DOHH2 (cell line): ENCODE results near the gene BGN.

Source experiments
- H3F3A ChIP-seq: fragments of 200-600 bp; sonication (generic), shearing (Covaris generic); 2 replicates; pipeline ENCODE4 v1.6.0; 2016; ENCODE audit warnings: antibody characterized with exemption, mild to moderate bottlenecking; ENCODE audit not compliant: control insufficient read depth, insufficient read depth
- H3K27ac ChIP-seq: fragments of 200-600 bp; sonication (generic); 2 replicates; pipeline ENCODE4 v1.5.1; 2014; ENCODE audit warnings: low read depth, mild to moderate bottlenecking, low read length, moderate library complexity
- H3K27me3 ChIP-seq: fragments of 200-600 bp; sonication (generic); 2 replicates; pipeline ENCODE4 v1.6.1; 2014; ENCODE audit warnings: mild to moderate bottlenecking, low read length, mixed read lengths; ENCODE audit not compliant: control insufficient read depth
- H3K36me3 ChIP-seq: fragments of 200-600 bp; sonication (generic); 2 replicates; pipeline ENCODE4 v1.6.1; 2014; ENCODE audit warnings: mild to moderate bottlenecking, low read length, moderate library complexity, mixed read lengths; ENCODE audit not compliant: control insufficient read depth
- H3K4me1 ChIP-seq: fragments of 200-600 bp; sonication (generic); 2 replicates; pipeline ENCODE4 v1.6.1; 2014; ENCODE audit warnings: mild to moderate bottlenecking, low read length, mixed read lengths; ENCODE audit not compliant: control insufficient read depth
- H3K4me2 ChIP-seq: fragments of 200-600 bp; sonication (generic); 2 replicates; pipeline ENCODE4 v1.6.0; 2014; ENCODE audit warnings: mild to moderate bottlenecking, low read length, moderate library complexity
- H3K4me3 ChIP-seq: fragments of 200-600 bp; sonication (generic); 2 replicates; pipeline ENCODE4 v1.5.1; 2014; ENCODE audit warnings: mild to moderate bottlenecking, low read length, mixed read lengths
- H3K79me2 ChIP-seq: fragments of 200-600 bp; sonication (generic); 2 replicates; pipeline ENCODE4 v1.6.1; 2014; ENCODE audit warnings: mild to moderate bottlenecking, low read length, mixed read lengths; ENCODE audit not compliant: control insufficient read depth
- H3K9me2 ChIP-seq: fragments of 200-600 bp; sonication (generic); replicated peaks from 2 replicates; pipeline ENCODE4 v1.6.1; 2014; ENCODE audit warnings: mild to moderate bottlenecking, low read length, mixed read lengths; ENCODE audit not compliant: control insufficient read depth
- H3K9me3 ChIP-seq: fragments of 200-600 bp; sonication (generic); 2 replicates; pipeline ENCODE4 v1.6.1; 2014; ENCODE audit warnings: antibody characterized with exemption, low read length, mixed read lengths; ENCODE audit not compliant: control insufficient read depth, insufficient read depth
- H4K20me1 ChIP-seq: fragments of 200-600 bp; sonication (generic); 2 replicates; pipeline ENCODE4 v1.6.0; 2014; ENCODE audit warnings: low read depth, mild to moderate bottlenecking, antibody characterized with exemption, low read length, moderate library complexity; ENCODE audit not compliant: control insufficient read depth, insufficient read depth
- EZH2phosphoT487 ChIP-seq: fragments of 200-600 bp; sonication (generic); IDR thresholded peaks from 2 replicates; pipeline ENCODE4 v1.6.1; 2017; ENCODE audit warnings: borderline replicate concordance, mild to moderate bottlenecking, antibody characterized with exemption, low read length, moderate library complexity, mixed read lengths
- TF ChIP-seq, protein P1 (sequence below): fragments of 200-600 bp; sonication (generic); IDR thresholded peaks from one replicate; pipeline ENCODE4 v1.5.1; 2014; ENCODE audit warnings: antibody characterized with exemption, mild to moderate bottlenecking, low read depth, low read length; ENCODE audit not compliant: poor library complexity, severe bottlenecking

Gene BGN

DNA sequence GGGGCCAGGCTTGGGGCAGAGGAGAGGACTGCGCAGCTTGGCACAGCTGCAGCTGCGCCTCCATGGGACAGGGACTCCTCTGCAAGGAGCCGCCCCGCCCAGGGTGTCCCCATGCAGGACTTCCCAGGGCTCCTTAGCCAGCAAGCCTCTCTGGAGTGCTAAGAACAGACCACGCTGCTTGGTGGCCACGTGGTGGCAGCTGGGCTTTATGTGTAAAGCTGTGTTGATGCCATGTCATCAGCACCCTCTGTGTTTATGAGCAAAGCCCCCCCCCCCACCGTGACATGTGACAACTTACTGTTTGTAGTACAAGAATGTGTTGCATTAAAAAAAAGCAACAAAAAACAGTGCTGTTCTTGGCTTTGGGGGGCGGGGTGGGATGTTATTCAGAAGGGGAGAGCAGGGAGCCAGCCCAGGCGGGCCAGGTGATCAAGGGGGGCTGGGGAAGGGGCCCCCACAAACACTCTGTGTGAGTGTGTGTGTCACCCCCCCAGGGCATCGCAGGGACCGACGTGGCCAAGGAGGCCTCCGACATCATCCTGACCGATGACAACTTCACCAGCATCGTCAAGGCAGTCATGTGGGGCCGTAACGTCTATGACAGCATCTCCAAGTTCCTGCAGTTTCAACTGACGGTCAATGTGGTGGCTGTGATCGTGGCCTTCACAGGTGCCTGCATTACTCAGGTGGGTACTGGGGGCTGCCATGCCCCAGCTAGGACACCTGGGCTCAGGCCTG is 63.0 kb downstream of the BGN start:
- H3K4me2 ChIP-seq: no peak overlapping the region
- H4K20me1 ChIP-seq: no peaks in the 10 kb centered on the region
- H3K4me1 ChIP-seq: no peaks in the 10 kb centered on the region
- no peaks in the 10 kb centered on the region for H3K9me3 ChIP-seq
- TF ChIP-seq, protein P1, sequence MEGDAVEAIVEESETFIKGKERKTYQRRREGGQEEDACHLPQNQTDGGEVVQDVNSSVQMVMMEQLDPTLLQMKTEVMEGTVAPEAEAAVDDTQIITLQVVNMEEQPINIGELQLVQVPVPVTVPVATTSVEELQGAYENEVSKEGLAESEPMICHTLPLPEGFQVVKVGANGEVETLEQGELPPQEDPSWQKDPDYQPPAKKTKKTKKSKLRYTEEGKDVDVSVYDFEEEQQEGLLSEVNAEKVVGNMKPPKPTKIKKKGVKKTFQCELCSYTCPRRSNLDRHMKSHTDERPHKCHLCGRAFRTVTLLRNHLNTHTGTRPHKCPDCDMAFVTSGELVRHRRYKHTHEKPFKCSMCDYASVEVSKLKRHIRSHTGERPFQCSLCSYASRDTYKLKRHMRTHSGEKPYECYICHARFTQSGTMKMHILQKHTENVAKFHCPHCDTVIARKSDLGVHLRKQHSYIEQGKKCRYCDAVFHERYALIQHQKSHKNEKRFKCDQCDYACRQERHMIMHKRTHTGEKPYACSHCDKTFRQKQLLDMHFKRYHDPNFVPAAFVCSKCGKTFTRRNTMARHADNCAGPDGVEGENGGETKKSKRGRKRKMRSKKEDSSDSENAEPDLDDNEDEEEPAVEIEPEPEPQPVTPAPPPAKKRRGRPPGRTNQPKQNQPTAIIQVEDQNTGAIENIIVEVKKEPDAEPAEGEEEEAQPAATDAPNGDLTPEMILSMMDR: no peak
- TF ChIP-seq EZH2phosphoT487: no peak
- H3K27me3 ChIP-seq: no peaks in the 10 kb centered on the region
- no peaks in the 10 kb centered on the region for H3K79me2 ChIP-seq
- H3K4me3 ChIP-seq: no peak overlapping the region
- H3K27ac ChIP-seq: no peak overlapping the region
- H3K36me3 ChIP-seq: no peaks in the 10 kb centered on the region
- no peaks in the 10 kb centered on the region for H3K9me2 ChIP-seq
- no peaks in the 10 kb centered on the region for H3F3A ChIP-seq
